A673 (cell line): Measurements from ENCODE around the gene OSTC. TPM values are rescaled to one million over a fixed set of nuclear protein-coding genes. Genes with fewer than 3 reads are reported as not detected.

Experiments used
- BruUV-seq: library from RNA; stranded (reverse); fragments of 400-500 nt; replicated peaks from 2 replicates; lab custom pipeline; 2021; lab: Mats Ljungman, UMichigan
- CTCF ChIA-PET: fragments of 300-600 bp; sonication (Branson Sonifier 250); formaldehyde crosslinking; loops from one replicate; lab custom pipeline; 2022; ENCODE audit warnings: antibody characterized with exemption; lab: Charles Lee
- POLR2A ChIA-PET: fragments of 300-600 bp; sonication (Branson Sonifier 250); formaldehyde crosslinking; loops from one replicate; lab custom pipeline; 2022; ENCODE audit warnings: antibody characterized with exemption; ENCODE audit not compliant: low non-redundant PET; lab: Charles Lee
- DNase-seq: peaks from one replicate; pipeline ENCODE4 v3.0.0-alpha.2; 2015; ENCODE audit warnings: low spot score
- H3K27ac ChIP-seq: fragments of 200-600 bp; sonication (generic); 2 replicates; pipeline ENCODE4 v1.5.1; 2016; ENCODE audit warnings: mixed run types, low read depth, mild to moderate bottlenecking, mixed read lengths, antibody characterized with exemption, low read length; ENCODE audit not compliant: poor library complexity, severe bottlenecking
- H3K27me3 ChIP-seq: fragments of 200-600 bp; sonication (generic); replicated peaks from 2 replicates; pipeline ENCODE4 v1.6.1; 2017; ENCODE audit warnings: mixed run types, low read depth, mild to moderate bottlenecking, mixed read lengths, antibody characterized with exemption, low read length; ENCODE audit not compliant: insufficient read depth, poor library complexity
- H3K36me3 ChIP-seq: fragments of 200-600 bp; sonication (generic); 2 replicates; pipeline ENCODE4 v1.6.1; 2016; ENCODE audit warnings: mixed run types, mild to moderate bottlenecking, mixed read lengths, antibody characterized with exemption, low read length; ENCODE audit not compliant: insufficient read depth, poor library complexity, severe bottlenecking
- H3K4me1 ChIP-seq: fragments of 200-600 bp; sonication (generic); 2 replicates; pipeline ENCODE4 v1.6.1; 2017; ENCODE audit warnings: mixed run types, mild to moderate bottlenecking, mixed read lengths, antibody characterized with exemption, low read length; ENCODE audit not compliant: insufficient read depth, poor library complexity, severe bottlenecking
- H3K4me3 ChIP-seq: fragments of 200-600 bp; sonication (generic); 2 replicates; pipeline ENCODE4 v1.5.1; 2016; ENCODE audit warnings: low read depth, mixed run types, mild to moderate bottlenecking, mixed read lengths, low read length; ENCODE audit not compliant: poor library complexity, severe bottlenecking
- H3K9me3 ChIP-seq: fragments of 200-600 bp; sonication (generic); 2 replicates; pipeline ENCODE4 v1.6.1; 2016; ENCODE audit warnings: mixed run types, low read depth, mild to moderate bottlenecking, mixed read lengths, antibody characterized with exemption, low read length; ENCODE audit not compliant: poor library complexity, severe bottlenecking
- CTCF ChIP-seq: fragments of 300-800, 200-600 bp; sonication (generic); conservative IDR thresholded peaks from 2 replicates; pipeline ENCODE4 v1.5.1; 2017; ENCODE audit warnings: low read depth, mild to moderate bottlenecking, antibody characterized with exemption, low read length, moderate library complexity, mixed read lengths
- EZH2 ChIP-seq: fragments of 200-600 bp; sonication (generic); IDR thresholded peaks from 2 replicates; pipeline ENCODE4 v1.6.1; 2017; ENCODE audit warnings: borderline replicate concordance, low read depth, mild to moderate bottlenecking, mixed read lengths, antibody characterized with exemption, low read length; ENCODE audit not compliant: poor library complexity, severe bottlenecking
- intact Hi-C: fragments of 100-400 bp; cut with micrococcal nuclease; formaldehyde crosslinking; loops from one replicate; pipeline ENCODE4 v1.10.0; 2022; ENCODE audit not compliant: unreplicated experiment
- total RNA-seq: library from RNA; stranded (reverse); gene quantifications from 2 replicates; pipeline ENCODE4 v1.2.3, GENCODE V29; 2021

Gene OSTC
- total RNA-seq, 1 experiment from 2014 or later, result 137 TPM

GRCh38 chr4:108690738-108691137 is 40.3 kb downstream of the OSTC start:
- CTCF ChIA-PET, result no interaction called here
- BruUV-seq, result no TSS peak
- intact Hi-C loops, result no loop called here
- Histone ChIP-seq H3K4me3 (no peak overlapping the region), H3K27me3 (no peaks in the 10 kb centered on the region), H3K4me1 (no peaks in the 10 kb centered on the region), H3K9me3 (no peaks in the 10 kb centered on the region), H3K27ac (no peak overlapping the region), H3K36me3 (no peaks in the 10 kb centered on the region)
- no peak for DNase-seq
- POLR2A ChIA-PET, result no interaction called here
- TF ChIP-seq EZH2 (no peak), CTCF (no peak)

DNA sequence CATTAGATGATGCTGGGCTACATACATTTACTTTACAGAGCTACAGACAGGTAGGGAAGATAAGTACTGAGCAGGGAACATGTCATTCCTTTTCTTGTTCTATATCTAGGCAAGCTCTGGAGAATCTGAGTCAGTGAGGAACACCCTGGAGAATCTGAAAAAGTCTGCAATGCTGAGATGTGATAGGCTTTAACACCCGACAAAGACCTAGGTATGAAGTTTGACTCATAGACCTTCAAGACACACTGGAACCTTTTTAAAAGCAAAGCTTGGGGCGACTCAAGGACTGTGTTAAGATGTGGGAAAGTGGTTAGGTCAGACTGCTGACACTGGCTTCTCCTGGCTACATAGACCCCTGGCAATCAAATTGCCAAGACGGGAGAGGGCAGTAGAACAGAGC is 42.8 kb downstream of the OSTC start:
- no TSS peak for BruUV-seq
- no peak overlapping the region for H3K27ac ChIP-seq
- H3K4me1 ChIP-seq, result no peaks in the 10 kb centered on the region
- no peaks in the 10 kb centered on the region for H3K27me3 ChIP-seq
- no peak for DNase-seq
- intact Hi-C loops, result no loop called here
- ChIA-PET POLR2A (no interaction called here), CTCF (no interaction called here)
- TF ChIP-seq EZH2, result no peak
- TF ChIP-seq CTCF, result no peak
- H3K36me3 ChIP-seq, result no peaks in the 10 kb centered on the region
- H3K9me3 ChIP-seq, result no peaks in the 10 kb centered on the region
- no peak overlapping the region for H3K4me3 ChIP-seq

- POLR2A ChIA-PET, result interaction anchor here (0.6 kb wide), 1 partner anchor 1033 kb away, joined by 4 read pairs; no protein-coding TSS in a partner anchor
- no peaks in the 10 kb centered on the region for H3K27me3 ChIP-seq
- DNase-seq, result no peak
- no peak overlapping the region for H3K4me3 ChIP-seq
- CTCF ChIA-PET, result no interaction called here
- H3K9me3 ChIP-seq, result no peaks in the 10 kb centered on the region
- no peaks in the 10 kb centered on the region for H3K36me3 ChIP-seq
- BruUV-seq, result no TSS peak
- TF ChIP-seq CTCF, result no peak
- no peak for TF ChIP-seq EZH2
- H3K4me1 ChIP-seq, result no peaks in the 10 kb centered on the region
- intact Hi-C loops, result no loop called here
- no peak overlapping the region for H3K27ac ChIP-seq
Measured at GRCh38 chr4:108693819-108694218, 43.4 kb downstream of the OSTC start.
